PFSK-1 (cell line): ENCODE results near the gene FAM117A.

ENCODE experiments used
- FOXP2 ChIP-seq: optimal IDR thresholded peaks from 2 replicates; pipeline ENCODE3; 2011; ENCODE audit warnings: borderline replicate concordance, control low read depth, inconsistent platforms; ENCODE audit not compliant: insufficient read depth; ENCODE audit errors: extremely low read length, extremely low read depth
- POLR2AphosphoS5 ChIP-seq: IDR thresholded peaks from 2 replicates; pipeline ENCODE4 v1.6.1; 2012; ENCODE audit warnings: low read depth, mild to moderate bottlenecking, control low read depth, low read length, moderate library complexity
- SIN3A ChIP-seq: IDR thresholded peaks from 2 replicates; pipeline ENCODE4 v1.6.1; 2012; ENCODE audit warnings: mild to moderate bottlenecking, low read length, moderate library complexity, borderline replicate concordance; ENCODE audit not compliant: insufficient read depth
- TAF1 ChIP-seq: IDR thresholded peaks from 2 replicates; pipeline ENCODE4 v1.6.1; 2012; ENCODE audit warnings: low read length, control low read depth, borderline replicate concordance; ENCODE audit not compliant: insufficient read depth
- TF ChIP-seq, protein P1 (sequence below), 2 experiments: IDR thresholded peaks; 2 replicates each; pipeline versions ENCODE4 v1.6.1 to v1.8.0; 2011 to 2012; ENCODE audit warnings: low read depth in 2 of 2, low read length in 2 of 2, control low read depth in 1 of 2, inconsistent platforms in 1 of 2, mild to moderate bottlenecking in 1 of 2, moderate library complexity in 1 of 2; ENCODE audit not compliant: insufficient read depth in 1 of 2

FAM117A gene

DNA sequence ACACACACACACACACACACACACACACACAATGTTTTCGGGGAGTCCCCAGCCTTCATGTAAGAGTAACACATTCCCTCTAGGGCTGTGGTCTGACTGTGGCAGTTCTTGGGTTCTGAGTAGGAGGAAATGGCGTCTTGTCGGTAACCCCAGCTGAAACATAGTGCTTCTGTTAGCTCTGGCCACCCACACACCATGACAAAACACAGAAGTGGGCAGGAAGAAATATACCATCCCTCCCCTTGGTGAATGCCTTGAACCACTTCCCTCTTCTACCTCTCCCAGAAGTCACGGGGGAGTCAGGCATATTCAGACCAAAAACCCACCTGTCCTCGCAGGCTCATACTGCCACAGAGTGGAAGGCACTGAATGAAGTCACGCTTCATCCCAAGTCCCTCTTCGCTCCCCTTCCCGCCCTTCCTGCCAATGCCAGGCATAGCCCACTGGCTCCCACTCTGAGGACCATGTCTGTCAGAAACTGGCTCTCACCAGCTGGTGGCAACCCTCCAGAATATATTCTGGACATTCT lies 67.6 kb downstream of the FAM117A start:
- TF ChIP-seq TAF1 = no peak
- no peak for TF ChIP-seq FOXP2
- TF ChIP-seq SIN3A = no peak
- TF ChIP-seq, protein P1, sequence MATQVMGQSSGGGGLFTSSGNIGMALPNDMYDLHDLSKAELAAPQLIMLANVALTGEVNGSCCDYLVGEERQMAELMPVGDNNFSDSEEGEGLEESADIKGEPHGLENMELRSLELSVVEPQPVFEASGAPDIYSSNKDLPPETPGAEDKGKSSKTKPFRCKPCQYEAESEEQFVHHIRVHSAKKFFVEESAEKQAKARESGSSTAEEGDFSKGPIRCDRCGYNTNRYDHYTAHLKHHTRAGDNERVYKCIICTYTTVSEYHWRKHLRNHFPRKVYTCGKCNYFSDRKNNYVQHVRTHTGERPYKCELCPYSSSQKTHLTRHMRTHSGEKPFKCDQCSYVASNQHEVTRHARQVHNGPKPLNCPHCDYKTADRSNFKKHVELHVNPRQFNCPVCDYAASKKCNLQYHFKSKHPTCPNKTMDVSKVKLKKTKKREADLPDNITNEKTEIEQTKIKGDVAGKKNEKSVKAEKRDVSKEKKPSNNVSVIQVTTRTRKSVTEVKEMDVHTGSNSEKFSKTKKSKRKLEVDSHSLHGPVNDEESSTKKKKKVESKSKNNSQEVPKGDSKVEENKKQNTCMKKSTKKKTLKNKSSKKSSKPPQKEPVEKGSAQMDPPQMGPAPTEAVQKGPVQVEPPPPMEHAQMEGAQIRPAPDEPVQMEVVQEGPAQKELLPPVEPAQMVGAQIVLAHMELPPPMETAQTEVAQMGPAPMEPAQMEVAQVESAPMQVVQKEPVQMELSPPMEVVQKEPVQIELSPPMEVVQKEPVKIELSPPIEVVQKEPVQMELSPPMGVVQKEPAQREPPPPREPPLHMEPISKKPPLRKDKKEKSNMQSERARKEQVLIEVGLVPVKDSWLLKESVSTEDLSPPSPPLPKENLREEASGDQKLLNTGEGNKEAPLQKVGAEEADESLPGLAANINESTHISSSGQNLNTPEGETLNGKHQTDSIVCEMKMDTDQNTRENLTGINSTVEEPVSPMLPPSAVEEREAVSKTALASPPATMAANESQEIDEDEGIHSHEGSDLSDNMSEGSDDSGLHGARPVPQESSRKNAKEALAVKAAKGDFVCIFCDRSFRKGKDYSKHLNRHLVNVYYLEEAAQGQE (IDR thresholded peaks at IDR 0.05; ENCODE audit: insufficient read depth in 1 of 2, low read depth in 2 of 2, low read length in 2 of 2) = no peak
- no peak for TF ChIP-seq POLR2AphosphoS5

DNA sequence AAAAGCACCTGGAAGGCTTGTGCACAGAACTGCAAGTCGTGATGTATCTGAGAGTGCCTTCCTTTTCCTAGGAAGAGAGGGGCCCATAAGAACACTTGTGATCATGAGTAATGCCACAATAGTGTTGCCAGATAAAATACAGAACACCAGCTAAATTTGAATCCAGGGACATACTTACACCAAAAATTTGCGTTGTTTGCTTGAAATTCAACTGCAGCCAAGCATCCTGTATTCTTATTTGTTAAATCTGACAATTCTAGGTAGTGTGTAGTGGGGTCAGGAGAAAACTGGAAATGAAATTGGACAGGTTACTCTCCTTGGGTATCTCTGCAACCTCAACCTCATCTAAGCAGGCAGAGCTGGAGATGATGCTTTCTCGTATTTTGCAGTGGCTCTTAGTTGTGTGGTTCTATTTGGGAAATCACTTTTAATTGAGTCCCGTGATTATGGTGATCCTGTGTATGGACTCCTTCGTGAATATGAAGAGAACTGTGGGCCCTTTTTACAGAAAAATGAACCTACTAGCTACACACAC lies 68.2 kb downstream of the FAM117A start:
- TF ChIP-seq SIN3A (no peak), POLR2AphosphoS5 (no peak), TAF1 (no peak), FOXP2 (no peak)
- TF ChIP-seq, protein P1 (IDR thresholded peaks at IDR 0.05; ENCODE audit: insufficient read depth in 1 of 2, low read depth in 2 of 2, low read length in 2 of 2) = no peak

DNA sequence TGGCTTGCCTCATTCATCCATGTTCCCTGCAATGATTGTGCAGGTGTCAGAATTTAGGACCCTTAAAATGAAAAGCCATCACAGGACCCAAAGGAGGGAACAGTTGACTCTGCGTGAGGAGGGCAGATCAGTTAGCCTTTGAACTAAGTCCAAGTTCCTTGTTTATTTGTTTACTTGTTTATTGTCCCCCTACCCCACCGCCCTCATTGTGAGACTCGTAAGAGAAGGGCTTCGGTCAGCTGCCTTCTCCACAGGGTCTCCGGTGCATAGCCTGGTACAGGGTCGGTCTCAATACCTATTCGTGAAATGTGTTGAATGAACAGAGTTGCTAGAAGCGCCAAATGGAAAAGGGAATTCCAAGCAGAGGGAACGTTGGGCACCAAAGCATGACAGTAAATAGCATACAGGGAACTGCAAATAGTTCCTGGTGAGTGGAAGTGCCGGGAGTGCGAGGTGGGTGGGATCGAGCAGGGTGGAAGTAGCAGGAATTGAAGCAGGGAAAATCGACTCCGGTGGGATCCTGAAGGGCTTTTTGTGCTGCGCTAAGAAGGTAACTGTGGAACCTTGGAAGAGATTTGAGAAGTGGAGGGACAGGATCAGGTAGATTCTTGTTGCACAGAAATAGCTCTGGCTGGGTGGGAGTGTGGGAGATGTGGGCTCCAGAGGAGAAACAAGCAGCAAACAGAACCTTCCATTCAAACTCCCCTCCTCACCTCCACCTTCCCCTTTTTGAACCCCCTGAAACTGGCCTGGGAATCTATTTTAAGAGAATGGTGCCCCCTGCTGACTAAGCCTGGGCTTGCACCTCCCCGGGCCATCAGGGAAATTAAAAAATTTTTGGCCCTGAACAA lies 68.9 kb downstream of the FAM117A start:
- TF ChIP-seq FOXP2 (no peak), SIN3A (no peak), TAF1 (no peak), POLR2AphosphoS5 (no peak)
- TF ChIP-seq, protein P1 (IDR thresholded peaks at IDR 0.05; ENCODE audit: insufficient read depth in 1 of 2, low read depth in 2 of 2, low read length in 2 of 2) = no peak

DNA sequence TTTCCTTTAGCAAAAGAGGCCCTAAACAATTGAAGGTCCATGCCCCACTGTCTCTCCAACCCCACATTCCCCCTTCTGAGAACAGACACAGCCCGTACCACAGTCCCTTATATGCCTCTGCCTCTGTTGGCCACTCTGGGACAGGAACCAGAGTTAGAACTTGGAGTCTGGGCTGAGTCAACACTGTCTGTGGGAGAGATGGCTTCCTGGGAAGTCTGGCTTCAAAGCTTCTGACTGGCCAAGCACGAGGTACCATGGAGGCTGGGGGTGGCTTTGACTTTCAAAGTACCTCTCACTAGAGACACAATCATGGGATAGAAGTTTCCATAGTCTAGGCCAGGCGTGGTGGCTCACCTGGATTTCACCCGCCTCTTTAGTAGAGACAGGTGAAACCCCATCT lies 71.2 kb downstream of the FAM117A start:
- TF ChIP-seq, protein P1 (IDR thresholded peaks at IDR 0.05; ENCODE audit: insufficient read depth in 1 of 2, low read depth in 2 of 2, low read length in 2 of 2) = no peak
- TF ChIP-seq SIN3A (no peak), FOXP2 (no peak), POLR2AphosphoS5 (no peak), TAF1 (no peak)
